Fibroblast of skin of abdomen (primary cell): ENCODE data around the gene CACNA2D4.
A peak's percentile ranks its signal among the peaks of the same experiment; 100 is the strongest.

ENCODE experiments used
- DNase-seq: peaks from one replicate; pipeline ENCODE4 v3.0.0-alpha.2; 2013

Gene CACNA2D4

GRCh38 chr12:1933342-1934051, 15.0 kb upstream of the CACNA2D4 start:
- peak; percentile 17 for DNase-seq

DNA sequence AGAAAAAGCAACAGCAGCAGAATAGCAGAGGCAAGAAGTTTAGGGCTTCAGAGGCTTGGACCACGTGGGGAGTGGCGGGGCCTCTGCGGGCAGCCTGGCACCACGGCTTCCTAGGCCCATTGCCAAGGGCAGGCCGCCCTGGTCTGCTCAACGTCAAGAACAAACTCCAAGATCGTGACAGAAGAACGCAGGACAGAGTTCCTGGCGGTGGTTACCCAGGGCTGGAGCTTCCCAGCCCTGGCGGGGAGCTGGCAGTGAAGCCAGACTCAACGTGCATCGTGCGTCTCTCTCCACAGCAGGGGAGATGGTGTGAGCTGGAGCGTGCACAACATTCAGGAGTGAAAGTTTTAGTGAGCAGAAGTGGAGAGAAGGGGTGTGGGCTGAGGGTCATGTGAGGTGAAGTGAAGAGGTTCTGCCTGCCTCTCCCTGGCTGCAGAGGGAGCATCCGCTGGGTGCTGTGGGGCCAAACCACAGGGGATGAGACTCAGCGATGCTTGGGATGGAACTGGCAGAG, 13.9 kb upstream of the CACNA2D4 start:
- DNase-seq, result no peak

GRCh38 chr12:1931642-1932041, 13.2 kb upstream of the CACNA2D4 start:
- DNase-seq, result no peak

GRCh38 chr12:1930803-1931597, 12.5 kb upstream of the CACNA2D4 start:
- DNase-seq, result no peak

DNA sequence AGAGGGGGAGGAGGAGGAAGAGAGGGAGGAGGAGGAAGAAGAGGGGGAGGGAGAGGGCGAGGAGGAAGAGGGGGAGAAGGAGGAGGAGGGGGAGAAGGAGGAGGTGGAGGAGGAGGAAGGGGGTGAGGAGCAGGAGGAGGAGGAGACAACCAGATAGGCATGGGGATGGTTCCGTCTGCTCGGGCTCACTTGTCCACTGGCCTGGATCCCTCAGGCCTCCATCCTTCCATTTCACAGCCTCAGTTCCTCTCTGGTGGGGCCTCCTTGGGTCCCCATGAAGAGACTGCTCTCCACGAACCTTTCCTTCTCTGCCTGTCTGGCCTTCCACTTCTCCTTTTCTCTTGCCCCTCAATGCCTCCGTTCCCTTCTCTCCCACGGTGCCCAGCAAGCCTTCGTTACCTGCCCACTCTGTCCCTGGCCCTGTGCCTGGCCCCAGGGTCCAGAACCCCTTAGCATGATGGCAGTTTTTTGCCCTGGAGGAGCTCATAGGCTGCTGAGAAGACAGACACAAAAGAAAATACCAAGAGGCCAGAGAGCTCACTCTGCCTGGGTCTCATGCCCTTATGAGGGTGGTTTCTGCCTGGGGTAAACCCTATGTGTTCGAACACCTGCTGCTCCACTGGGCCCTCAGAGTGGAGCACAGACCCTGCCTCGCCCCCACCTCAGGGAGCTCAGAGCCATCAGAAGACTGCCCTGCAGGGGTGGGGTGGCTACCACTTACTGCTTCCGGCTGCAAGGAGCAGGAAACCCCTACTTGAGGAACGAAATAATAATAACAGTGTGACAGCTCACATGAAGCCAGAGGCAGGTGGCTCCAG, 11.7 kb upstream of the CACNA2D4 start:
- no peak for DNase-seq

- DNase-seq, result no peak
Observed at GRCh38 chr12:1929241-1929984, 11.0 kb upstream of the CACNA2D4 start.

GRCh38 chr12:1928439-1929121, 10.1 kb upstream of the CACNA2D4 start:
- no peak for DNase-seq

DNA sequence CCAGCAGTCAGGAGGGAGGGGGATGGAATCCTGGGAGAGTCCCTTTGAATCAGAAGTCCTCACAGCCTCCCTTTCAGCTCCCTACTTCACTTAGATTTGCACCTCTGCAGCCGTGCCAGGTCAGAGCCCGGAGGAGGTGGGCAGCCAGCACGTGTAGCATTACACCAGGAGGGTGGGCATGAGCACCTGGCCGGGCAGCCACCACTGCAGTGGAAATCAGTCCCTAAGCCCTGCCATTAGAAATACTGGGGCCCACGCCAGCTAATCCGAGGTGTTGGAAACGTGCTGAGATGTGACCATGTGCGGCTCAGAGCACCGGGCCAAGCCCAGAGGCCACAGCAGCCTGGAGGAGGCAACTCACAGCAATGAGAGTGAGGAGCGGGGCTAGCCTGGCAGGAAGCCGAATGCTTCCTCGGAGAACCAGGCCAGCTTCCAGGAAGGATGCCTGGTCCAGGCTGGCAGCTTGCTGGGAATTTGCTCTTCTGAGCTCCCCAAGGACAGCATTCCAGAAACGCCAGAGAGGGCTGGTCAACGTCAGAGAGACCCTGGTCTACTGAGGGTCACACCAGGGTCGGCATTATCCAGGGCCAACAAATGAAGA, 9.4 kb upstream of the CACNA2D4 start:
- no peak for DNase-seq

DNA sequence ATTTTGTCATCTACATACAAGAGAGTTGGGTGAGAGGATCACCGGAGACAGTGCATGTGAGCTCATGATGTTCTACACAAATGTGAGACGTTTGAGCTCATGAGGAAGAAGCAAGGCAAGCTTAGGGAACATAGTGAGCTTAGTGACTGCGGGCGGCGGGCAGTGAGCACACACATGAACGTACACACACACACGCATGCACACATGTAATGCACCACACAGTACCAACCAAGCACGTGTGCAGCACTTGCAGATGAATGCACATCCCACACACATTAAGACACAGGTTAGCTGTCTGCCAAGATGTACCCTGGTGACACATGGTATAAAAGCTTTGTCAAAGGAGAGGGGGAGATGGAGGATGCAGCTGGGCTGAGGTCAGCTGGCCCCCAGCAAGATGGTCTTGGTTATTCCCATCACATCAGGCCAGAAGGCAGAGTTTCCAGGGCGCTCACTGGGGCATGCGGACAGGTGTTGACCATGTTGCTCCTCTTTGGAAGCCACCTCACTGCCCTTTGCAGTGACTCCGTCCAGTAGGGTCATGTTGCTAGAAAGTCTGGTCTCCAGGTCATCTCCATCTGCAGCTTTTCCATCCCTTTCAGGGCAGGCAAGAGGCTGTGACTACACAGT, 8.7 kb upstream of the CACNA2D4 start:
- no peak for DNase-seq

- no peak for DNase-seq
Observed at GRCh38 chr12:1926251-1926657, 7.8 kb upstream of the CACNA2D4 start.

GRCh38 chr12:1925684-1926006, 7.2 kb upstream of the CACNA2D4 start:
- DNase-seq, result no peak

- DNase-seq, result no peak
Observed at GRCh38 chr12:1924996-1925683, 6.7 kb upstream of the CACNA2D4 start.

DNA sequence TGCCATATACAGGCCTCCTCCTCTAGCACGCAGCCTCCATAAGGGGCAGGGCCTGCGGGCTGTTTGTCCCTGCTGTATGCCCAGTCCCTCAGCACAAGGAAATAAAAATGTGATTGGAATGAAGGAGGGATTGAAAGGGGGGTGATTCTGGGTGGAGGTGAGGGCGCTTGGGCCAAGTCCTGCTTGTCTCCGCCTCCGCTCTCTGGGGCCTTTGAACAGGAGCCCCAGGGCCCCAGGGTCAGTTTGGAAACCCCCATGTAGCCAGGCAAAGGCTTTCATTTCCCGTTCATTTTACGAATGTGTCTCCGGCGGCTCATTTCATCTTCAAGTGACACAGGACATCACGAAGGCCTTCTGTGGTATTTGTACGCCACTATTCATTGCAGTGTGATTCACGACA, 4.5 kb upstream of the CACNA2D4 start:
- DNase-seq, result no peak

DNA sequence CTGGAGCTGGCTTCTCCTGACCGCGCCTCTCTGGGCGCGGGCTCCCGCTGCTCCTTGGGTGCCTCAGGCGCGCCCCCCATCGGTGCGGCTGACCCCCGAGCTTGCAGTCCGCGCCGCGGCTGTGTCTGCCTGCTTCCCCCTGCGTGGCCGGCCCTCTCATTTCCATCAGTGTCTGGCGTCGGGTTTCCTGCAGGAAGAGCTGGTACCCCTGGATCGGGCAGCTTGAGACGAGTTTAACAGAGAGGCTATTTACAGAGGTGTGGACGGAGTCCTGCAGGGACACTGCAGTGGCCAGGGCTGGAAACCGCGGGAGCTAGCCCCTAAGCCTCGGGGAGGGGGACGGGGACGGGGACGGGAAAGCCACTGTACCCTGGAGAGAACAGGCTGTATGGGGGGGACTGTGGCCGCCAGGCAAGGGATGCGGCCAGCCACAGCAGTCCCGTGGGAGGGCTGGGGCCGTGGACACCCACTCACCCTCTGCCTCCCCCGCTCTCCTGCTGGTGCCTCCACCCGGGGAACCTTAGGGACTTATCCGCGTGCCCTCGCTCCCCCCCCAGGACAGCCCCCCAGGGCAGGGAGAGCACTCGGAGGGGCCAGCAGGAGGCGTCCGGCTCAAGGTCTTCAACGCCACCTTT, 3.7 kb upstream of the CACNA2D4 start:
- no peak for DNase-seq

DNA sequence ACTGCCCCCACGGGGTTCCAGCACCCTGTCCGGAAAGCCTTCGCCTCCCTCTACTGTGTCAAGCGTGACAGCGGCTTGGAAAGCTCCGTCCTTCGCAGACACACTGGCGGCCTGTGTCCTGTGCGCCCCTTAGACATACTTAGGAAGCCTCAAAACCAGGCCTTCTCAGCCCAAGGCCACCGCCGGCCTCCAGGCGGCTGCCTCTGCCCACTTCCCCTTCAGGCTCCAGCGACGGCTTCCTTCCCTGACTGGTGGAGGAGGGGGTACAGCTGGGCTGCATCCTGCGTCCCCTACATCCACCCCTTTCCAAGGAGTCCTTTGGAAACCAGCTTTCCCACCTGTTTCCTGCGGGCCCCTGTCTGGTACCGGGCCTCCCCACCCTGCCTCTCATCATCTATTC, 2.5 kb upstream of the CACNA2D4 start:
- no peak for DNase-seq

- no peak for DNase-seq
Observed at GRCh38 chr12:1920436-1920835, 2.0 kb upstream of the CACNA2D4 start.

DNA sequence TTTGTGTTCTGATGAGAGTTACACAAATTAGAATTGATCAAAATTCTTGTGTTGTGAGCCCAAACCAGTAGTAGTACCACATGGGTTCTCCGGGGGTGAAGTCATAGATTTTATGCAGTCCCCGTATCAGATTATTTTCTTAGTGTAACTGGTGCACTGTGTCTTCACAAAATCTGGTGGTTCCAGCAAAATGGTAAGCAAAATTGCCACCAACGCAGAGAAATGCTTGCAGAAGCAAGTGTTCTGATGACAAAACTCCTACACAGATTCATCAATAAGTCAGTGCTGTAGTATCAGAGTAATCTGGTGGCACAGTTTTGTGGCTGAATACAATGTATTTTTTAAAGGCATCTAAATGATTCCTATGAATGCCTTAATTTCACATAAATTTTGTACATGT, 1.3 kb upstream of the CACNA2D4 start:
- no peak for DNase-seq

- no peak for DNase-seq
Observed at GRCh38 chr12:1919284-1919683, 832 bp upstream of the CACNA2D4 start.

DNA sequence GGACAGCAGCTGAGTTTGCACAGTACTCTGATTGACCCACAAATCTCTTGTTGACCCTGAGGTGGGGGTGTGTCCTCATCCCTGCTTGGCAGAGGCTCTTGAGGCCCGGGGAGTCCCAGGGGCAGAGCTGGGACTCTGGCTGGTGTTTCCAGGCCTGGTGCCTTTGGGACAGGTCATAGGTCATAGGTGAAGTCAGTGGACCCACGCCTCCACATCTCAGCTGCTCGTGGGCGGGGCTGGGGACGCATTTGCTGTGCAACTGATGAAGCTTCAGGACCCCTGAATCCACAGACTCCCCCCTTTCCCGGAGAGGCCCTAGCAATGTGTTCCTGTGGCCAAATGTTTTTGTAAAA, 408 bp upstream of the CACNA2D4 start:
- no peak for DNase-seq
